ENCODE results near the gene DSCAM. TPM values are rescaled to one million over a fixed set of nuclear protein-coding genes. Genes with fewer than 3 reads are reported as not detected.
"Not testable (repeated sequence)": the region's sequence is repeated elsewhere in the genome, so short reads cannot be mapped to it uniquely, and the experiment has no call there.

DSCAM gene
- total RNA-seq, 1 experiment from 2014 or later, result not detected

DNA sequence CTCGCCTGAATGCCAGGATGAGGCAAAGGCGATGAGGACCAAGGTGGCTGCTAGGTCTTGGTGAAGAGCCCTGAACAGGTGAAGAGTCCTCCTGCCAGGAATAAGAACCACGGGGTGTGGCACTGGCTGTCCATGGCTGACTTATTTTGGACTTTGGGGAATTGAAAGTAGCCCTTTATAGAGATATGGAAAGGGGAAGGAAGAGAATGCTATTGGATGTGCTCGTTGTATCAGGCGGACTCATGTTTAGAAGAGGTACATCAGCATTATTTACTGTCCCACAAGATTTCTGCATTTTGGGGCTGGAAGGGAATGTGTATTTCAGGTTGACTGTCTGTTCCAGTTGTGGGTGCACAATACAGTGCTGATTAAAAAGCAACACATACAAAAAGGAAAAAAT lies 465.8 kb downstream of the DSCAM start:
- DNase-seq (ENCODE audit: low read depth), result no peak

GRCh38 chr21:40379881-40380810 lies 466.8 kb downstream of the DSCAM start:
- no peak for DNase-seq (ENCODE audit: low read depth)

GRCh38 chr21:40377135-40377534 lies 469.8 kb downstream of the DSCAM start:
- DNase-seq (ENCODE audit: low read depth), result no peak

- DNase-seq (ENCODE audit: low read depth), result no peak
Measured at GRCh38 chr21:40373761-40374160, 473.2 kb downstream of the DSCAM start.

DNA sequence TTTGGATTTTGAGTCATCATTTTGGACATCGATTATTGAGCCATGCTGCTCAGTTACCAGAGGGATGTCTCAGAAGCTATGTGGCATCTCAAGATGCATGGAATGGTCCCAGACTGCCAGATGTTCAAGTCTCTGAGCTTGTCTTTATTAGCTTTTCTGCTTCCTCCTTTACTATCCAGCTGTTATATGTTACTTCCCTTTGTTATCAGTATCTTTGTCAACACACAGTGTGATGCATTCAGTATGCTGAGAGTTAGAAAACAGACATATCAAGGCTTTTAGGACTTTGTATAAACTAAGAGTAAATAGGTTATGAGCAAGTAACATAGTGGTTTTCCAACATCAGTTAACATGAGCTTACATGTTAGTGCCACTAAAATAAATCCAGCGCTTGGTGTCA lies 474.5 kb downstream of the DSCAM start:
- no peak for DNase-seq (ENCODE audit: low read depth)

DNA sequence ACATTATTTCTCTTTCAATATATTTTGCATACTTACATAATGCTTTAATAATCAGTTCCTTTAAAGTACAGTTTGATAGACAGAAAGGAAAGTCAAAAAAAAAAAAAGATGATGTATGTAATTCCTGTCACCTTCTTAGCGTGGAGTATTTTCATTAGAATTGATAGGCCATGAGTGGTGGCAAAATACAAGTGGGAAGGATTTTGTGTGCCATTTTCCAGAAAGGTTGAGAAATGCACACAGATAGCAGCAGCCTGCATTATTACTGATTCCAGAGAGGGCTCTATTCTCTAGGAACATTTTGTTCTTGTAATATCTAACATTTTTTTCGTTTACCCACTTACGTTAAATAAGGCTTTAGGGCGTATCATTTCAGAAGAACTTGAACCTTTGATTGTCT lies 475.6 kb downstream of the DSCAM start:
- DNase-seq (ENCODE audit: low read depth), result no peak

DNA sequence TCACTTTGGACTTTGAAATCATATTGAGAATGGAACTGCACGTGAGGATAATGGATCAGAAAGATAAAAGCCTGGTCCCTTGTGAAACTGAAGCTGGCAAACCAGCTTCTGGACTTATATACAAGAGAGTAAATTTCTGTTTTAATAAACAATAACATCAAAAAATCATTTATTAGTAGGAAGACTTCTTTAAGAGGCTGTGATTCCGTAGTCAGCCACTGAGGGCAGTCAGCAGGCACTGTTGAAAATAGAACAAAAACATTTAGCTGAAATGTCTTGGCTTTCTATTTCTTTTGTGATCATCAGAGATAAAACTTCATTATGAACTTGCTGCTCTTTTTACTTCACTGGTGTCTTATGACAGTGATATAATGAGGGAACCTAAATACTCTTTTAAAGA lies 490.3 kb downstream of the DSCAM start:
- no peak for DNase-seq (ENCODE audit: low read depth)

- DNase-seq (ENCODE audit: low read depth), result no peak
Measured at GRCh38 chr21:40355076-40355475, 491.9 kb downstream of the DSCAM start.

DNA sequence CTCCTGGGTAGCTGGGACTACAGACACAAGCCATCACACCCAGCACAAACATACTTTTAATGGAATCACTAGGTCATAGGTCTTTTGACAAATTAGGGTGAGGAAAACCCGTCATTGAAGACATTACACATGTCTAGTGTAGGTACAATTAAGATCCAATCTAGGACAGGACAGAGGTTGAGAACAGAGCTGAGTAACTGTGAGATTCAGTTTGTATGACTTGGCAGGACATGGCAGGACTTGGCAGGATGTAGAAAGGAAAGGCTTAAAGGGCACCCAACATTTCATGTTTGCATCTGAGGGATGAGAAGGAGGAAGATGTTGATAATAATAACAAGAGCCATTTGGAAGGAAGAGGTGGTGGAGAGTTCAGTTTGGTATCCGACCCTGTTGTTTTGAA lies 496.0 kb downstream of the DSCAM start:
- DNase-seq (ENCODE audit: low read depth), result no peak

DNA sequence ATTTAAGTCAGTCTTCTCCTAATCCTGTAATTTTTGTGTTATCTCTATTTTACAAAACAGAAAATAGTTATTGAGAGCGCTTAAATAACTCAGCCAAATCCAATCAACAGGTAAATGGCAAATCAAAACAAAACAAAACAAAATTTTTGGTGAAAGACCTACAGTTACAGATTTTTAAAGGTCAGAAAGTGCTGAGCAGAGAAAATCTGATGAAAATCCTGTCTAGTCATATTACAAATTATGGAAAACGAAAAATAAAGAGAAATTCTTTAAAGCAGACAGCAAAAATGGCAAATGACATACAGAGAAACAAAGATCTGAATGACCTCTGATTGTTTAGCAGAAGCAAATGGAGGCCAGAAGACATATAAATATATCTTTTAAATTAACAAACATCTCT lies 497.4 kb downstream of the DSCAM start:
- no peak for DNase-seq (ENCODE audit: low read depth)

- no peak for DNase-seq (ENCODE audit: low read depth)
Measured at GRCh38 chr21:40345711-40346321, 501.1 kb downstream of the DSCAM start.

DNA sequence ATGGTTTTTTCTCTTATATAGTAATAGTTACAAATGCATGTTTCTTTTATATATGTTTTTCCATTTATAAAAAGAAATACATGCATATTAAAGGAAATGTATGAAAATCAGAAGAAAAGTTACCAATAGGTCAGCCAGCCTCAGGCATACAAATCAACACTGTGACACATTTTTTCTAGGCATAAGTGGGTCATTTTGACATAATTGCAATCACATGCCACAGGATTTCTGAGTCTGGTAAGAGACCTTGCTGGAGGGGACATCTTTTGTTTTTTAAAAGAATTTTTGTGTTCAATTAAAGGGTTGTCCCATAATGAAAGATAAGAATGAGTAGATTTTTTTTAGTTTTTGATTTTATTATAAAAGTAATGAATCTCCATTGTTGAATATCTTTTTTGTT lies 506.6 kb downstream of the DSCAM start:
- no peak for DNase-seq (ENCODE audit: low read depth)

DNA sequence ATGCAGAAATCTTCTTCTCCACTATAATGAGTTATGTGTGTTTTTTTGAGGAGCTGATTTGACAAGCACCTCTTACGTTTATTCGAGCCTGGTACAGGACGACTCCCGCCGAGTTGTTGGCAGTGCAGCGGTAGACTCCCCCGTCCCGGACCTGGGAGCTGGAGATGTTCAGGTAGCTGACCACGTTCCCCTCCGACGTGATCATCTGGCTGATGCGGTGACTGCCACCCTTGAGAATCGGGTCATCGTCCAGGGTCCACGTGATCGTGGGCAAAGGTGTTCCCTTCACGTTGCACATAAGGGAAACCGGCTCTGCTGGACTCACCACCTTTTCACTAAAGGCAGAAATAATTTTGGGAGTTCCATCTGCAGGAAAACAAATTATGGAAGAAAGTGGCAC lies 507.9 kb downstream of the DSCAM start:
- DNase-seq (ENCODE audit: low read depth), result no peak

DNA sequence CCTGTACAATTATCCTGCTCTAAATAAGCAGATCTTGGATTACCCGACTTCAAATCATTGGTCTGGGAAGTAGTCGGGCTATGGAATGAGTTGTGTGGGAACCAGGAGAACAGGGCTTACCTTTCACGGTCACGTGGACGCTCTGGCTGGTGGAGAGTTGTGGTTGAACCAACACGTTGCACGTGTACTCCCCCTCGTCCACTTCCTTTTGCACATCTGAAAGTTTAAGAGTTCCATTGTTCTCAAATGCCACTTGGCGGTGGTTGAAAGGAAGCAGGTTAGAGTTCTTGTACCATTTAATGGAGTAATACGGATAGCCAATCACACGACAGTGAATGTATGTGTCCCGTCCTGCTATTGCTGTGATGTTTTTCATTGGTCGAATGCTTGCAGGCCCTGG lies 509.0 kb downstream of the DSCAM start:
- DNase-seq (ENCODE audit: low read depth), result no peak

- no peak for DNase-seq (ENCODE audit: low read depth)
Measured at GRCh38 chr21:40335704-40336103, 511.3 kb downstream of the DSCAM start.

DNA sequence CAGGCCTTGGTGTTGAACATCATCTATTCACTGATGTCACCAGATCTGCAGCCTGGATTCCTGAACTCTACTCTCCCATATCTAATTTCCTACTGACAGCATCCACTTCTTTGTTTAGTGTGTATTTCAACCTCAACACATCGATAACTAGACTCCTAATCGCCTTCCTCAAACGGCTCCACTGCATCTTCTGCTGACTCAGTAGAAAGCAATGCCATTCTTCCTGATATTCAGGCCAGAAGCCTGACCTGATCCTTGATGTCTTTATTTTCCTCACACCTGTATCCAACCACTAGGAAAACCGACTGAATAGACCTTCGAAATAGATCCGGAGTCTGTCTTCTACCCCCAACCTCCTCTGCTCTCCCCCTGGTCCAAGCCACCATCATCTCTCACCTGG lies 512.8 kb downstream of the DSCAM start:
- no peak for DNase-seq (ENCODE audit: low read depth)

GRCh38 chr21:40333731-40334130 lies 513.2 kb downstream of the DSCAM start:
- DNase-seq (ENCODE audit: low read depth), result no peak

DNA sequence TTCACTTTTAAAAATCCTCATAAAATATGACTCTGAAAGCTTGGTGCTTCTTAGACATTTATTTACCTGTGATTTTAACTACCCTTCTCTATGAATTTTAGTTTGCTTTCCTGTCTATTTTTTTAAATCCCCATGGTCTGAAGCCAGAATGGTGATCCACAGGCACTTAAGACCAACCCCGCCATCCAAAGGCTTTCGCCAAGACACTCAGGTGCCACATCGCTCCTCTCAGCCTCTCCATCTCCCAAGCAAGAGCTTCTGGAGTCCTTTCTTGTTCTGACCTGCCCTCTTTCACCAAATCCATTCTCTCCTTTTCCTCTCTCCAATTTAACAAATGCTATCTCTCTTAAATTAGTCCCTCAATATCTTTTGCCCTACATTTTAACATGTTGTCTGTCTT lies 515.2 kb downstream of the DSCAM start:
- no peak for DNase-seq (ENCODE audit: low read depth)

- no peak for DNase-seq (ENCODE audit: low read depth)
Measured at GRCh38 chr21:40331172-40331571, 515.8 kb downstream of the DSCAM start.

GRCh38 chr21:40324389-40324788 lies 522.6 kb downstream of the DSCAM start:
- no peak for DNase-seq (ENCODE audit: low read depth)

- not testable (repeated sequence) for DNase-seq (ENCODE audit: low read depth)
Measured at GRCh38 chr21:40320718-40321117, 526.2 kb downstream of the DSCAM start.

DNA sequence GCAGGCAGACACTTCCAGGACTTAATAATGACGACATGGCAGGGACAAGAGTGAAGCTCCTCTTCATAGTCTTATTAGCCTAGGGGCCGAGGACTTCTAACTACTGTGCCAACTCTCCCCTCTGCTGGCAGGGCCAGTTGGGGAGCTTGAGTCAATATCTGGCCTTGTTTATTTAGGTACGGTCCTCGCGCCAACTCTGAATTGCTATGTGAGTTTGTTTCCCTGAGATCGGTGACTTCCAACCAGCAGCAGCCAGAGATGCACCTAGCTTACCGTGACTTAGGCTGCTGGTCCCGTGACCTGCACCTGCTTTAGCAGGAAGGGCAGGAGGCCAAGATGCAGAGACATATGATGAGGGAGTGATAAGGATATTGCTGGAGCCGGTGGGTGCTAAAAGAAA lies 528.6 kb downstream of the DSCAM start:
- DNase-seq (ENCODE audit: low read depth), result no peak

- no peak for DNase-seq (ENCODE audit: low read depth)
Measured at GRCh38 chr21:40316104-40316503, 530.9 kb downstream of the DSCAM start.
